Spleen (tissue), 13 donors: ENCODE measurements around the gene CSF3R. TPM values are rescaled to one million over a fixed set of nuclear protein-coding genes. Genes with fewer than 3 reads are reported as not detected.

Experiments used
- DNase-seq: peaks from one replicate; pipeline ENCODE4 v3.0.0-alpha.2; 2020
- H3K27ac ChIP-seq, 8 donors: fragments of 200-600 bp; sonication (generic) in 7 of 8; 1 replicate in 4 of 8; 2 replicates in 4 of 8; pipeline versions ENCODE4 v1.5.0 to v1.8.0; 2016 to 2021; ENCODE audit warnings: inconsistent platforms in 4 of 8, mild to moderate bottlenecking in 4 of 8, moderate library complexity in 1 of 8
- H3K27me3 ChIP-seq, 7 donors: fragments of 200-600 bp; sonication (generic) in 6 of 7; replicated peaks in 1 of 7; 1 replicate in 4 of 7; 2 replicates in 3 of 7; pipeline versions ENCODE4 v1.5.0 to v1.8.0; 2016 to 2021; ENCODE audit warnings: inconsistent platforms in 3 of 7, mild to moderate bottlenecking in 1 of 7
- H3K36me3 ChIP-seq, 6 donors: fragments of 200-600 bp; sonication (generic) in 5 of 6; 1 replicate in 4 of 6; 2 replicates in 2 of 6; pipeline versions ENCODE4 v1.5.0 to v1.8.0; 2016 to 2021; ENCODE audit warnings: inconsistent platforms in 2 of 6
- H3K4me1 ChIP-seq, 6 donors: fragments of 200-600 bp; sonication (generic) in 5 of 6; 1 replicate in 3 of 6; 2 replicates in 3 of 6; pipeline versions ENCODE4 v1.5.0 to v1.8.0; 2016 to 2021; ENCODE audit warnings: inconsistent platforms in 3 of 6
- H3K4me3 ChIP-seq, 8 donors: fragments of 200-600 bp; sonication (generic) in 7 of 8; 1 replicate in 4 of 8; 2 replicates in 4 of 8; pipeline versions ENCODE4 v1.5.0 to v1.8.0; 2016 to 2021; ENCODE audit warnings: inconsistent platforms in 4 of 8, mild to moderate bottlenecking in 4 of 8, moderate library complexity in 2 of 8
- H3K9me3 ChIP-seq, 8 donors: fragments of 200-600 bp; sonication (generic) in 7 of 8; 1 replicate in 4 of 8; 2 replicates in 4 of 8; pipeline versions ENCODE4 v1.5.0 to v1.8.0; 2016 to 2021; ENCODE audit warnings: inconsistent platforms in 4 of 8
- POLR2A ChIP-seq, 3 donors: fragments of 450-650 bp; IDR thresholded peaks; one replicate each; pipeline ENCODE4 v1.5.1; 2017; ENCODE audit warnings: antibody characterized with exemption in 3 of 3, mild to moderate bottlenecking in 1 of 3
- POLR2AphosphoS5 ChIP-seq, 3 donors: sonication (generic); formaldehyde crosslinking; IDR thresholded peaks; one replicate each; pipeline ENCODE4 v1.5.1; 2017; ENCODE audit warnings: antibody characterized with exemption in 3 of 3
- WGBS, 5 donors: extraction: QIAGEN DNeasy Blood & Tissue Kit in 3 of 5; methylation state at CpG; one replicate each; pipeline versions ENCODE4 v1.1.5 to v1.1.7; 2013 to 2018; 5-methylcytosine and 5-hydroxymethylcytosine counted together
- intact Hi-C: fragments of 100-400 bp; cut with DNase I; formaldehyde crosslinking; loops from one replicate; pipeline ENCODE4 v1.15.0; 2023; ENCODE audit warnings: low total_unique reads
- long read RNA-seq, 2 donors: transcript quantifications; one replicate each; lab custom pipeline, GENCODE V29; 2026
- polyA plus RNA-seq, 3 donors: library from polyadenylated mRNA; stranded (reverse); fragments of 200-250 nt; gene quantifications; one replicate each; pipeline ENCODE4 v1.2.1, GENCODE V29; 2013
- total RNA-seq, 7 donors: library from RNA; depleted of rRNA in 3 of 7; stranded (reverse); fragments of >200 nt in 3 of 7; fragmentation: NEBNext Ultra II Directional in 4 of 7; extraction: Animal tissue kit (Norgen Biotek cat#: 25700) in 4 of 7; gene quantifications; one replicate each; pipeline versions ENCODE4 v1.1.0 to v1.2.1, GENCODE V29; 2016 to 2021
- TF ChIP-seq, protein P1 (sequence below), 11 experiments: fragments of 200-600 bp in 7 of 11; fragments of 450-650 bp in 4 of 11; sonication (generic) in 4 of 11; IDR thresholded peaks in 8 of 11; conservative IDR thresholded peaks in 3 of 11; 1 replicate in 7 of 11; 2 replicates in 4 of 11; pipeline versions ENCODE4 v1.4.0 to v1.8.0; 2016 to 2021; ENCODE audit warnings: antibody characterized with exemption in 11 of 11, inconsistent platforms in 4 of 11, mild to moderate bottlenecking in 1 of 11
- donor health status: healthy with polysubstance abuse.
- donor health status: DM: no; HTN: no; CAD: no; lungs with moderate emphysema.
- donor health status: DM: no; HTN: no; CAD: no.
- donor health status: Bipolar disorder and iron deficiency.
- donor health status: healthy.
- donor health status: DM: no; HTN: no; CAD: no.
- donor health status: DM: yes; HTN: yes; CAD: no.

CSF3R gene
- total RNA-seq, result 100 to 1,000 TPM; 200 to 795 (median 433) TPM
- polyA plus RNA-seq, result 10 to 100 TPM in 2 of 3 donors, 1 to 10 TPM in 1; 8.9 to 73.8 (median 52.7) TPM
- long read RNA-seq, donor 1, partial matches to known transcripts, result 0 of 4 reads
- long read RNA-seq, donor 1, other reads (novel, unspliced or antisense), result 0 of 4 reads
- long read RNA-seq, donor 2, partial matches to known transcripts, result 0 of 5 reads
- long read RNA-seq, donor 2, other reads (novel, unspliced or antisense), result 0 of 5 reads

DNA sequence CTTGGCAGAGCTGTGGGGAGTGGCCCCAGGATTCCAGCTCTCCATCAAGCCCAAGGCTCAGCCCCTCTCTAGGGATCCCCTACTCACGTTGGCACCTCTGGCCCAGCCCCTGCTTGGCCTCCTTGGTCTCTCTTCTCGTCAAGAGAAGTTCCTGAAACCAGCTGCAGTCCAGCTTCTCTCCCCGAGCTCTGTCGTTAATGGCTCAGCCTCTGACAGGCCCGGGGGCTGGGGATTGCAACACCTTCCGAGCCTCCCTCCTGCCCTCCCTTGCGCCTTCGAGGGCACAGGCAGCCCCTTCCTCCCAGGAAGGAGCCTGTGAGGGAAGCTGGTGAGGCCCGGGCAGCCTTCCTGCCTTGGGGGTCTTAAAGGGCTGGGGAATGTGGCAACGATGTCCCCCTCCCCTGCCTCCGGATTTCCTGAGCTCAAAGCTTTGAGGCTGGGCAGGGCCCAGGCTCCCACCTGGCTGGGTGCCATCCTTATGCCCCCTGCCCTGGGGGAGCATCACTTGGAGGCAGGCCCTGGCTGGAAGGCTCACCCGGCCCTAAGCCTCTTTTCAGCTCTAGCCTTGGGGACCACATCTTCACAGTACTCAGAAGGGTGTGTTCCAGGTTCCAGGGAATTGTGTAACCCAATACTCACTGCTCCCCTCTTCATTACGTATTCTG is at the start of gene CSF3R:
Gene CSF3R, minus strand, starts transcription at position 190 of the 665 bp plus-strand sequence. CDS start 3,417 bp downstream, outside the sequence.
- H3K4me1 ChIP-seq, result peaks cover 0 to 66% (median 24%) of the 10 kb centered on the region in 6 donors
- peak within 1 kb of the TSS in 7 of 8 donors; percentile 17 to 64 (median 28) for H3K4me3 ChIP-seq
- peaks cover 0 to 35% (median 0%) of the 10 kb centered on the region in 6 donors for H3K36me3 ChIP-seq
- DNase-seq, result peak; percentile 92
- WGBS, 5 donors, result 16 to 42% (median 24%) methylated on average over 9 to 13 of the region's 13 CpGs
- peak within 1 kb of the TSS in 7 of 8 donors; percentile 68 to 92 (median 84) for H3K27ac ChIP-seq
- TF ChIP-seq POLR2A (IDR thresholded peaks at IDR 0.05), result peak in 1 of 3 donors; percentile 77
- TF ChIP-seq, protein P1, sequence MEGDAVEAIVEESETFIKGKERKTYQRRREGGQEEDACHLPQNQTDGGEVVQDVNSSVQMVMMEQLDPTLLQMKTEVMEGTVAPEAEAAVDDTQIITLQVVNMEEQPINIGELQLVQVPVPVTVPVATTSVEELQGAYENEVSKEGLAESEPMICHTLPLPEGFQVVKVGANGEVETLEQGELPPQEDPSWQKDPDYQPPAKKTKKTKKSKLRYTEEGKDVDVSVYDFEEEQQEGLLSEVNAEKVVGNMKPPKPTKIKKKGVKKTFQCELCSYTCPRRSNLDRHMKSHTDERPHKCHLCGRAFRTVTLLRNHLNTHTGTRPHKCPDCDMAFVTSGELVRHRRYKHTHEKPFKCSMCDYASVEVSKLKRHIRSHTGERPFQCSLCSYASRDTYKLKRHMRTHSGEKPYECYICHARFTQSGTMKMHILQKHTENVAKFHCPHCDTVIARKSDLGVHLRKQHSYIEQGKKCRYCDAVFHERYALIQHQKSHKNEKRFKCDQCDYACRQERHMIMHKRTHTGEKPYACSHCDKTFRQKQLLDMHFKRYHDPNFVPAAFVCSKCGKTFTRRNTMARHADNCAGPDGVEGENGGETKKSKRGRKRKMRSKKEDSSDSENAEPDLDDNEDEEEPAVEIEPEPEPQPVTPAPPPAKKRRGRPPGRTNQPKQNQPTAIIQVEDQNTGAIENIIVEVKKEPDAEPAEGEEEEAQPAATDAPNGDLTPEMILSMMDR (IDR thresholded peaks at IDR 0.05 in 8 of 11, conservative IDR thresholded peaks at IDR 0.05 in 3 of 11), result no peak
- peak; percentile 73 to 88 (median 76) for TF ChIP-seq POLR2AphosphoS5 (IDR thresholded peaks at IDR 0.05)
- peaks cover 0 to 7% (median 0%) of the 10 kb centered on the region in 7 donors for H3K27me3 ChIP-seq
- intact Hi-C loops, result no loop called here
- no peaks in the 10 kb centered on the region for H3K9me3 ChIP-seq

DNA sequence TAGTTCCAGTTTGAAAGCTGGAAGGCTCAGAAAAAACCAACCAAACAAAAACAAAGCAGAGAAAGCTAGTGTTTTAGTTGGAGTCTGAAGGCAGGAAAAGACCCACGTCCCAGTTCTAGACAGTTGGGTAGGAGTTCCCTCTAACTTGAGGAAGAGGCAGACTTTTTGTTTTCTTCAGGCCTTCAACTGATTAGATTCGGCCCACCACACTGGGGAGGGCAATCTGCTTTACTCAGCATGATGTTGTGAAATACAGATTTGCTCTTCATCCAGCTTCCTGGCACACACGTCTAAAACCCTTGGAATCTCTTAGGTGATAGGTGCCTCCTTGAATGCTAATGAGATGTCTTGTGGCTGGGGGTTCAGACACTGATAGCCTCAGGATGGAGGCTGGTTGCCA is 49.1 kb upstream of the CSF3R start:
- Histone ChIP-seq H3K36me3 (no peaks in the 10 kb centered on the region), H3K4me1 (no peaks in the 10 kb centered on the region), H3K9me3 (peaks cover 0 to 16% (median 3%) of the 10 kb centered on the region in 8 donors), H3K27me3 (peaks cover 0 to 46% (median 0%) of the 10 kb centered on the region in 7 donors), H3K4me3 (no peak overlapping the region), H3K27ac (no peak overlapping the region)
- no peak for DNase-seq
- TF ChIP-seq POLR2A (IDR thresholded peaks at IDR 0.05), result no peak
- TF ChIP-seq, protein P1 (IDR thresholded peaks at IDR 0.05 in 8 of 11, conservative IDR thresholded peaks at IDR 0.05 in 3 of 11), result no peak
- WGBS, 5 donors, result 46 to 74% (median 64%) methylated on average over 3 of the region's 3 CpGs
- intact Hi-C loops, result no loop called here

DNA sequence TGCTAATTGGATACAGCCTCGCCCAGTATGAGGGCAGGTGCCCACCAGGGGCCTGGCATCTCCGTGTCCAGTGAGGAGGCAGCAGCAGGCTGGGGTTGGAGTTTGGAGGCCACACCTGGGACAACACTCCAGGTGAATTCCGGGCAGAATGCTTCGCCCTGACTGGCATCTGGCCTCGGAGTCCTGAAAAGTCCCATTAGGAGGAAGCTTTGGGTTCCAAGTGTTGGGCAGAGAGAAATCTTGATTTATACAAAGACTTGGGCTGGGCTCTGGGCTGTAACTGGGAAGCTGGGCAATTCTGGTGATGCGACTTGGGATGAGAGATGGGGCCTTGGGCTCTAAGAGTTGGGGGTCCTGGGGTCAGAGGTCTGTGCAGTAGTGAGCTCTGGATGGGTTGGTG is 48.1 kb upstream of the CSF3R start:
- WGBS, 5 donors, result 72 to 88% (median 80%) methylated on average over 6 of the region's 6 CpGs
- peaks cover 0 to 41% (median 0%) of the 10 kb centered on the region in 7 donors for H3K27me3 ChIP-seq
- peaks cover 0 to 16% (median 3%) of the 10 kb centered on the region in 8 donors for H3K9me3 ChIP-seq
- intact Hi-C loops, result no loop called here
- no peaks in the 10 kb centered on the region for H3K4me1 ChIP-seq
- TF ChIP-seq POLR2AphosphoS5 (IDR thresholded peaks at IDR 0.05) (no peak), POLR2A (IDR thresholded peaks at IDR 0.05) (no peak)
- no peak overlapping the region for H3K27ac ChIP-seq
- DNase-seq, result peak; percentile 37
- no peaks in the 10 kb centered on the region for H3K36me3 ChIP-seq
- no peak overlapping the region for H3K4me3 ChIP-seq

DNA sequence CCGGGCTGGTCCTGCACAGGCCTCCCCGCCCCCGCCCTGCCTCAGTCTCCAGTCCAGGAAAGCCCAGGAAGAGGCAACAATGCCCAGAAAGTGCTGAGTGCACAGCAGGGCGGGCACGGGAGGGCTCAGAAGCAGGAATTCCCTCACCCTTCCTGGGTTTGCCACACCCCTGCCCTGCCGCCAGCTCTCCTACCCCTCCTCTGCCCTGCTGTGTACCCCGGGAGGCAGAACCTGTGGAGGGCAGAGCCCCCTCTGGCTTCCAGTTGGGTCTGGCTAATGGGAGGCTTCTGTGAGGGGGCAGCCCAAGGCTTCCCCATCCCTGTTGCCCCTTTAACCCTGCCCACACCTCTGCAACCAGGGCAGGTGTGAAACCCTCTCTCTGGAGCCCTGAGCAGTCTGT is 47.5 kb upstream of the CSF3R start:
- H3K9me3 ChIP-seq, result peaks cover 0 to 16% (median 3%) of the 10 kb centered on the region in 8 donors
- no peaks in the 10 kb centered on the region for H3K36me3 ChIP-seq
- H3K27ac ChIP-seq, result no peak overlapping the region
- peaks cover 0 to 39% (median 0%) of the 10 kb centered on the region in 7 donors for H3K27me3 ChIP-seq
- DNase-seq, result no peak
- intact Hi-C loops, result no loop called here
- TF ChIP-seq, protein P1 (IDR thresholded peaks at IDR 0.05 in 8 of 11, conservative IDR thresholded peaks at IDR 0.05 in 3 of 11), result no peak
- TF ChIP-seq POLR2AphosphoS5 (IDR thresholded peaks at IDR 0.05), result no peak
- no peak for TF ChIP-seq POLR2A (IDR thresholded peaks at IDR 0.05)
- H3K4me1 ChIP-seq, result no peaks in the 10 kb centered on the region
- H3K4me3 ChIP-seq, result no peak overlapping the region
- WGBS, 5 donors, result 33 to 80% (median 67%) methylated on average over 1 to 7 of the region's 7 CpGs
